ENCODE results near the gene ATXN7L1. TPM values are rescaled to one million over a fixed set of nuclear protein-coding genes. Genes with fewer than 3 reads are reported as not detected.

ATXN7L1 gene
- total RNA-seq, 1 experiment from 2014 or later, result 6.2 TPM

DNA sequence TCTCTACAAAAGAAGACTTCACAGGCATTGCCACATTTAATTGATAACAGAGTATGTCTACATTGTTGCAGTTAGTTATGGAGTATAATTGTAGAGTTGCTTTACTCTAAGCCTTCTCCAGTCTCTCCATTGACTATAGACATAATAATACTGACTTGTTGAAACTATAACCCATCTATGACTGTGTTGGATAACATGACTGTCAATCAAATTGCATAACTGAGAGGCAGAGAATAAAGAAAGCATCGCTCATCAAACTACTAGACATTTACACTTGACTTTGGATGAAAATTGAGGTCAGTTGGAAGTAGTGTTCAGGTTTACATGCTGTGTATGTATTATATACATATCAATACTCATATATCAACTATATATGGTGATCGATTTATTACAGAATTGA, 3.4 kb upstream of the ATXN7L1 start:
- H3K27me3 ChIP-seq, result no peaks in the 10 kb centered on the region
- no peak overlapping the region for H3K4me3 ChIP-seq
- no peaks in the 10 kb centered on the region for H3K9me3 ChIP-seq (replicated peaks)
- DNase-seq, result no peak
- no peak overlapping the region for H3K27ac ChIP-seq
- peaks cover 6% of the 10 kb centered on the region; the same call in 1 of the 2 replicates for H3K4me1 ChIP-seq
- H3K36me3 ChIP-seq, result no peaks in the 10 kb centered on the region

DNA sequence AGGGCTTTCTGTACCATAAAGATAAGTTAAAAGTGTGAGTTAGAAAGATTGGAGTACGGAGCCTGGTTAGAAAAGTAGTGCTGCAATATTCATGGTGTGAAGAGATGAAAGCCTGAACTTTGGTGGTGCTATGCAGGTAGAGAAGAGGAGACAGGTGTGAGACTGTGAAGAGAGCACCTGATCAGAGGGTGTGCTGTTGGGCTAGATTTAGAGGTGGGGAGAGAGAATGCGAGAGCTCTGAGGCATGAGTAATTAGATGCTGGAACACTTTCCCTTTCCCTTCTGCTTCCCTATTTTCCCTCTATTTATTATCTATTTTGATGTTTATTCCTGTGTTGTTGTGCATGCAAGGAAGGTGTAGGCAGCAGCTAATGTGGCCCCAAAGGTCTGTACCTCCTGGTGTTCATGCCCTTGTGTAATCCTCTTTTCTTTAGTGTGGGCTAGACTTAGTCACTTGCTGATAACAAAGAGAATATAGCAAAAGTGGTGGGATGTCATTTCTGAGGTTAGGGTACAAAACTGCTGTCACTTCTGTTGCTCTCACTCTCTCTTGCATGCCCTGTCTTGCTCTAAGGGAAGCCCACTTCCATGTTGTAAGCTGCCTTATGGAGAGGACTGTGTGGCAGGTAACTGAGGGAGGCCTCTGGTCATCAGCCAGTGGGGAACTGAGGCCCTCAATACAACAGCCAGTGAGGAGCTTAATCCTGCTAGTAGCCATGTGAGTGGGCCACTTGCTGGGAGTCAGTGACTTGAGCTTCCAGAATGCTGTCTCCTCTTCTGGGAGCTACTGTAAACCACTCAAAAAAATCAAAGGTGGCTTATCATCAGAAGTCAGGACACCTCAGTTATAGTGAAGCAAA, 2.6 kb upstream of the ATXN7L1 start:
- no peak overlapping the region for H3K27ac ChIP-seq
- H3K36me3 ChIP-seq, result no peaks in the 10 kb centered on the region
- H3K4me3 ChIP-seq, result no peak overlapping the region
- no peaks in the 10 kb centered on the region for H3K9me3 ChIP-seq (replicated peaks)
- no peaks in the 10 kb centered on the region for H3K27me3 ChIP-seq
- no peak for DNase-seq
- peaks cover 6% of the 10 kb centered on the region; the same call in 1 of the 2 replicates for H3K4me1 ChIP-seq

DNA sequence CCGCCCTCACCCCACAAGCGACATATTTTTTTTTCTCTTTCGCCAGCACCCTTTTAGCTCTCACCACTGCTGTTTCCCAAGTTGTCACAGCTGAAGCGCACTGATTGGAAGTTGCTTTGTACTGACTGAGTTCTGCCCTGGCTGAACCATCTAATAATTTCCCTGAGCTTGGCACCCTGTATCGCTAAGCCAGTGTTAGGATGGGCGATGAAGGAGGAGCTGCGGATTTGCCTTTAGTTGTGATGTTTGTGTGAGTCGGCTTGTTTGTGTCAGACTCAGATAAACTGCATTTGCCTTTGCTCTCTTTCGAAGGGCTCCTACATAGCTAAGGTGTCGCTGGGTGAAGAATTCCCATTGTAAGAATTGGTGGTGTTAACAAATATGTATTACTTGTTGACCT, 1.3 kb upstream of the ATXN7L1 start:
- Histone ChIP-seq H3K27ac (no peak overlapping the region), H3K9me3 (replicated peaks) (no peaks in the 10 kb centered on the region), H3K27me3 (no peaks in the 10 kb centered on the region), H3K4me1 (peaks cover 6% of the 10 kb centered on the region; the same call in 1 of the 2 replicates), H3K4me3 (peak overlapping the region; percentile 81), H3K36me3 (no peaks in the 10 kb centered on the region)
- DNase-seq, result no peak

DNA sequence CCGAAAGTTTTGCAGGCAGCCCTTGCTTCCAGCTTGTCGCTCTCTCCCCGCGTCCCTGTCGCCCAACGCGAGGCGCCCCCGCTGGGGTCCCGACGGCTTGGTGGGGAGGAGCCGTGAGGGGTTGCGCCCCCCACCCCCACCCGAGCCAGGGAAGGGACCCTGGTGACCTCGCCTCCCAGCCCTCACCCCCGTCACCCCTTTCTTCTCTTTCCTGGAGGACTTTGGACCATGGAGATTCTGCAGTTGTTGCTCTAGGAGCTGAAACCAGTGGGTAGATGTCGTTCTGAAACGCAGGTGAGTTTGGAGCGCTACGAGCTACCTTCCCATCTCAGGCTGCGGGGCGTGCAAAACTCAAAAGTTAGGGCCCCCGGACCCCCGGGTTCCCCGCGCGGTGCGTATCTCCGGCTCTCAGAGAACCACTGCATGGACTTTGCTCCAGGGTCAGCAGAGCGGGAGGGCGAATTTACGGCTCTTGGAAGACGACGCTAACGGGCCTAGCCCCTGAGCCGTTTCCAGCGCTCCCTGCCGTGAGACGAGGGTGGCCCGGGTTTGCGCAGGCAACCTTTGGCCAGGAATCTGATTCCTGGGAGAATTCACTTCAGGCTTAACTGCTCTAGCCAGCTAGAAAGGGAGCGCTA, 684 bp upstream of the ATXN7L1 start:
- DNase-seq, result peak; percentile 65 to 77
- Histone ChIP-seq H3K27ac (no peak overlapping the region), H3K9me3 (replicated peaks) (no peaks in the 10 kb centered on the region), H3K4me3 (peak overlapping the region; percentile 81), H3K36me3 (no peaks in the 10 kb centered on the region), H3K4me1 (peaks cover 6% of the 10 kb centered on the region; the same call in 1 of the 2 replicates), H3K27me3 (no peaks in the 10 kb centered on the region)

DNA sequence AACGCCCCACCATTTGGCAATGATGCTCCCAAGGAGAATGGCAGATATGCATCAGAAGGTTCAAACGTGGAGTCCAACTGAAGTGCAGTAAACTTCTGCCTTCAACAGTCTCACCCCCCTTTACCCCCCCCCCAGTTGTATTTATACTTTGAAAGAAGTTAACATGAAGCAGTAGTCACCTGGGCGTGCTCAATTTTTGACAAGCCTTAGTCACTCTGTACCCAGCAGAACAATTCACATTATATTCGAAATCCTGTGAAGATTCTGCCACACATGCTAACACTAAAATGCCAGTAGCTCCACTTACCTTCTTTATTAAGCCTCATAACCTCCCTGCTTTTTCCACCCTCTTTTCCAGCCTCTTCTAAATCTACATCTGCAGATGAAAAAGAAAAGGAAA, 894 bp downstream of the ATXN7L1 start:
- Histone ChIP-seq H3K27ac (peak overlapping the region; percentile 70; the same call in 1 of the 2 replicates), H3K27me3 (no peaks in the 10 kb centered on the region), H3K4me3 (peak overlapping the region; percentile 81), H3K4me1 (peaks cover 6% of the 10 kb centered on the region; the same call in 1 of the 2 replicates), H3K36me3 (no peaks in the 10 kb centered on the region), H3K9me3 (replicated peaks) (no peaks in the 10 kb centered on the region)
- DNase-seq, result no peak

DNA sequence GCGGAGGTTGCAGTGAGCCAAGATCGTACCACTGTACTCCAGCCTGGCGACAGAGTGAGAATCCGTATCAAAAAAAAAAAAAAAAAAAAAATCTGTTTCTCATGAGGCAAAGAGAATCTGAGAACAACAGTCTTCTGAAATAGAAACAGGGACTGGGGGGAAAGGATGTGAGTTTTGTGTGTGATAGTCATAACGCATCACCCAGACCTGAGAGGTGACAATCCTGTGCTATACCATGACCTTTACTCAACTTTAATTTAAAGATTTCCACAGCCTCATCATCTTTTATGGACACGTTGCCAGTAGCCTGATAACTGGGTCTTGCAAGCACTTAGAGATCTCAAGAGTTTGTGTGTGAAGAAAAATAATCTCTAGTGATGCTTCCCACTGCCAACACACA, 2.3 kb downstream of the ATXN7L1 start:
- H3K4me3 ChIP-seq, result no peak overlapping the region
- H3K27ac ChIP-seq, result no peak overlapping the region
- no peaks in the 10 kb centered on the region for H3K27me3 ChIP-seq
- H3K36me3 ChIP-seq, result no peaks in the 10 kb centered on the region; the same call in 1 of the 2 replicates
- DNase-seq, result no peak
- H3K9me3 ChIP-seq (replicated peaks), result no peaks in the 10 kb centered on the region
- H3K4me1 ChIP-seq, result peaks cover 6% of the 10 kb centered on the region; the same call in 1 of the 2 replicates

DNA sequence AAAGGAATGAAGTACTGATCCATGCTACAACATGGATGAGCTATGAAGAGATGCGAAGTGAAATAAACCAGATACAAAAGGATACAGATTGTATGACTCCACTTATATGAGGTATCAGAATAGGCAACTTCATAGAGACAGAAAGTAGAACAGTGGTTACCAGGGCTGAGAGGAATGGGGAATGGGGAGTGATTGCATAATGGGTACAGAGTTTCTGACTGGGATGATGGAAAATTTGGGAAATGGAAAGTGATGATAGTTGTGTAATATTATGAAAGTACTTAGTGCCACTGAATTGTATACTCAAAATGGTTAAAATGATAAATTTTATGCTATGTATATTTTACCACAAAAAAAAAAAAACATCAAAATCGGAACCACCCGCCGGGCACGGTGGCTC, 3.9 kb downstream of the ATXN7L1 start:
- Histone ChIP-seq H3K27me3 (no peaks in the 10 kb centered on the region), H3K4me3 (no peak overlapping the region), H3K9me3 (replicated peaks) (no peaks in the 10 kb centered on the region), H3K36me3 (peaks cover 2% of the 10 kb centered on the region; the same call in 1 of the 2 replicates), H3K4me1 (peaks cover under 1% of the 10 kb centered on the region; the same call in 1 of the 2 replicates), H3K27ac (no peak overlapping the region)
- DNase-seq, result no peak

DNA sequence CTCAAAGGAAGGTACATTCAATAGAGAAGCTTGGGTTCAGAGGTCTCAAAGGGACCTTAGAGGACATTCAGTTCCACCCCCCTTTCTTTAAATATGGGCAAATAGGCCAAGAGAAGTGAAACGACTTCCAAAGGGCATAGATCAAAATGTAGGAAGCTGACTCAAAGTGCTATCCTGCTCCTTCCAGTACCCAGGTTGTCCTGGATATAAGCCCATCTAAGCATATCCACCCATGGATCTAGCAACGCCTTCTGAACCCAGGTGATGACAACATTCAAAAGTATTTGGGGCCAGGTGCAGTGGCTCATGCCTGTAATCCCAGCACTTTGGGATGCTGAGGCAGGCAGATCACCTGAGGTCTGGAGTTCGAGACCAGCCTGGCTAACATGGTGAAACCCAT, 5.3 kb downstream of the ATXN7L1 start:
- H3K27ac ChIP-seq, result no peak overlapping the region
- H3K27me3 ChIP-seq, result no peaks in the 10 kb centered on the region
- H3K9me3 ChIP-seq (replicated peaks), result no peaks in the 10 kb centered on the region
- no peaks in the 10 kb centered on the region for H3K4me1 ChIP-seq
- peaks cover 2% of the 10 kb centered on the region; the same call in 1 of the 2 replicates for H3K36me3 ChIP-seq
- H3K4me3 ChIP-seq, result no peak overlapping the region
- no peak for DNase-seq

DNA sequence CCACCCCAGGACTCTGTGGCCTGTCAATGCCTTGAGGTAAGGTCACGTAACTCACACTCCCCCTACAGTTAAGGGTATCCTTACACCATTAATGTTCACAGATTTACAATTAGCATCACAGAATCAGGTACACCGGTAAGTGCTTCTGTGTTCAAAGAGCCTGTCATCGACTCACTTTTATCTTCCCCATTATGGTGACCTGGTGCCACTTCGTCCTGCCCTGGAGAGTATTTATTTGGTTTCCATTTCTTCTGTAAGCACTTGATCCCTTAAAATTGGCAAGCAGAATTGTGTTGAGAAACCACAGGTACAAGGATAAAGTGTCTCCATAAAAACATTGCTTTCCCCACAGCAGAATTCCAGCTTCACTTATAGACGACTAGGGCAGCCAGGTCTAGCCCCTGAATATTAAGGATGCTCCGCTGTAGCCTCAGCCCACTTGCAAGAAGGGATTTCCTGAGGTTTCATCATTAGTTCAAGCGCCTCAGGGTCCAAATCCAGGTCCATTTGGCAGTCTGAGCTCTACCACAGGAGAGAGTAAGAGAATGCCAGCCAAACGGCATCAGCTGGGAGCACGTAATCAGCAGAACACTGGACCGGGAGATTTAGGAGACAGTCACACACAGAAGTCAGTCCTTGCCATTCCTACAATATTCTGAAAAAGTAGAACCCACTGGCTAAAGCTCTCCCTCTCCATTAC, 10.1 kb downstream of the ATXN7L1 start:
- no peaks in the 10 kb centered on the region for H3K9me3 ChIP-seq (replicated peaks)
- H3K4me3 ChIP-seq, result no peak overlapping the region
- H3K27ac ChIP-seq, result no peak overlapping the region
- no peaks in the 10 kb centered on the region for H3K27me3 ChIP-seq
- H3K4me1 ChIP-seq, result no peaks in the 10 kb centered on the region
- DNase-seq, result no peak
- peaks cover 2% of the 10 kb centered on the region; the same call in 1 of the 2 replicates for H3K36me3 ChIP-seq

DNA sequence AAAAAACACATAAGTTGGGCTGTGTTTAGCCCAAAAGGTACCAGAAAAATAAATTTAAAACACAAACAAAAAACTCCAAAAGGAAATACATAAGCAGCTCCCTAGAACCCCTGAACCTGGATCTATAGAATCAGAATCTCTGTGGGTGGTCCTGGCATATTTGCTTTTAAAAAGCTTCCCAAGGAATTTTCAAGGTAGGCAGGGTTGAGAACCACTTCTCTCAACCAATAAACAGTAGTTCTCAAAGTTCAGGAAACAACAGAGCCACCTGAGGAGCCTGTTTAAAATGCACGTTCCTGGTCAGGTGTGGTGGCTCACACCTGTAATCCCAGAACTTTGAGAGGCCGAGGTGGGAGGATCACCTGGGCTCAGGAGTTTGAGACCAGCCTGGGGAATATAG, 12.5 kb downstream of the ATXN7L1 start:
- H3K27ac ChIP-seq, result no peak overlapping the region
- peaks cover 2% of the 10 kb centered on the region; the same call in 1 of the 2 replicates for H3K36me3 ChIP-seq
- no peaks in the 10 kb centered on the region for H3K27me3 ChIP-seq
- H3K4me3 ChIP-seq, result no peak overlapping the region
- no peaks in the 10 kb centered on the region for H3K9me3 ChIP-seq (replicated peaks)
- no peaks in the 10 kb centered on the region for H3K4me1 ChIP-seq
- no peak for DNase-seq

DNA sequence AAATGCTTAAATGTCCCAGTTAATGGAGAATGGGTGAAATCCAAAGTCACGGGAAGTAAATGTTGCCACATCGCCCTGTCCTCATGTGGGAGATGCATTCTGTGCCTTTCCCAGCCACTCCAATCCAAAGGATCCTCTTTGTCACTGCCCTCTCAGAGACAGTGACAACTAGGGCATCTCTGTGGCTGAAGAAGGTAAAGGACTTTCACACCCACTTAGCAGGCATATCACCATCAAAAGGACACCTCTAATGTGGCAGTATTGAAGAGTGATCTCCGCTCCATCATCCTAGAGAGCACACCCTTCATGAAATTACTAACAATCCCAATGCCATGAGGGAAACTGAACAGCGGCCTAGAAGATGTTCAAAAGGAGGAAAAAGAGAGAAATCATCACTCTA, 13.6 kb downstream of the ATXN7L1 start:
- H3K4me3 ChIP-seq, result no peak overlapping the region
- no peaks in the 10 kb centered on the region for H3K4me1 ChIP-seq
- DNase-seq, result no peak

DNA sequence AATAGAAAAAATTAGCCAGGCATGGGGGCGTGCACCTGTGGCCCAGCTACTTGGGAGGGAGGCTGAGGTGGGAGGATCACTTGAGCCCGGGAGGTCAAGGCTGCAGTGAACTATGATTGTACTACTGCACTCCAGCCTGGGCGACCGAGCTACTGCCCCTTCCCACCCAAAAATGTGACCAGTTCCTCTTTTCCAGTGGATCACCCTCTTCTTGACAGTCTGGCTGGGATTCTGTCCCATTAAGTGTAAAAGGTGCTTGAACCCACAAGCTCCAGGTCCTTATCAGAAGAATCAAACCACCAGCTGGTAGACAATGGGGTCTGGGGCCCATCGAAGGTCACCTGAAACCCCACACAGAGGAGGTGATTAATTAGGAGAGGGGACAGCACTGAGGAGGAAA, 14.1 kb downstream of the ATXN7L1 start:
- Histone ChIP-seq H3K27me3 (no peaks in the 10 kb centered on the region), H3K4me1 (no peaks in the 10 kb centered on the region), H3K4me3 (no peak overlapping the region), H3K27ac (no peak overlapping the region), H3K36me3 (no peaks in the 10 kb centered on the region; the same call in 1 of the 2 replicates), H3K9me3 (replicated peaks) (no peaks in the 10 kb centered on the region)
- DNase-seq, result no peak

More for the DNA sequence above, 13.6 kb downstream of the ATXN7L1 start:
- Histone ChIP-seq H3K9me3 (replicated peaks) (no peaks in the 10 kb centered on the region), H3K27me3 (no peaks in the 10 kb centered on the region), H3K36me3 (no peaks in the 10 kb centered on the region; the same call in 1 of the 2 replicates), H3K27ac (no peak overlapping the region)

DNA sequence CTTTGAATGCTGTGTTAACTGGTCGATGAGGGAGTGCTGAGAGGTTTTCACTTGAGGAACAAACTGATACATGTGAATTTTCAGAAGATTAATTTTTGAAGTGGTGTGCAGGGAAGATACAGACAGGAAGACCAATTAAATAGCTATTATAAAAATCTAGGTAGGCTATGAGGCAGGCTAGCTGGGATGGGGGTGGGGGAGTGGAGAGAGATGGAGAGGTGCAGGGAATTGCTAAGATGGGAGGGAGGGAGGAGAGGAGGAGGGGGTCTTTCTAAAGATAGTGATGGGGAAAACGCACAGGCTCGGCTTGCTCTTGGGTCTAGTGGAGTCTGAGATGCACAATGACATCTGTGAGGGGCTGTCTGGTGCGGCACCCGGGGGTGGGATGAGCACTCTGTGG, 15.2 kb downstream of the ATXN7L1 start:
- Histone ChIP-seq H3K9me3 (replicated peaks) (no peaks in the 10 kb centered on the region), H3K27ac (no peak overlapping the region), H3K36me3 (no peaks in the 10 kb centered on the region; the same call in 1 of the 2 replicates), H3K4me1 (no peaks in the 10 kb centered on the region), H3K4me3 (no peak overlapping the region), H3K27me3 (no peaks in the 10 kb centered on the region)
- no peak for DNase-seq

DNA sequence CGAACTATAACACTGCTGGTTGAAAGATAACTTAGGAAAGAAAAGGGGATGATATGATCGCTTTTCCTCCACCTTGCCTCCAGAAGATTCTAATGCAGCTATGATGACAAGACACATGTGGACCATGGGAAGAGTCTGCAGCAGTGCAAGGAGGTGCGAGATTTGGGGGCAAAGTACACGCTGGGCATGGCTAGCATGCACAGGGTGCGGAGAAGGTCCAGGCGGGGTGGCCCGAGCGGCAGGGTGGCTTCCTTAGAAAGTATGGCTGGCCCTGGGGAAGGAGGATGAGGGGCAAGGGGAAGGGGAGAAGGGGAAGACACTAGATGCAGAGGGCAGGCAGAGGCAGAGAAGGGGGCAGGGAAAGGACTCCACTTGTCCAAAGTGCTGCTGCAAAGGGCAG, 15.6 kb downstream of the ATXN7L1 start:
- no peak for DNase-seq
- Histone ChIP-seq H3K36me3 (no peaks in the 10 kb centered on the region; the same call in 1 of the 2 replicates), H3K4me1 (no peaks in the 10 kb centered on the region)

More for the DNA sequence above, 15.6 kb downstream of the ATXN7L1 start:
- Histone ChIP-seq H3K27me3 (no peaks in the 10 kb centered on the region), H3K27ac (no peak overlapping the region), H3K9me3 (replicated peaks) (no peaks in the 10 kb centered on the region), H3K4me3 (no peak overlapping the region)

Data from SJCRH30 (cell line).